Upper lobe of left lung (tissue), 4 donors: ENCODE measurements around the gene ZNF407.

ENCODE experiments used
- POLR2A ChIP-seq, 4 donors: fragments of 450-650 bp; IDR thresholded peaks; one replicate each; pipeline ENCODE4 v1.5.1; 2016 to 2017; ENCODE audit warnings: antibody characterized with exemption in 4 of 4, mild to moderate bottlenecking in 2 of 4
- TF ChIP-seq, protein P1 (sequence below), 6 experiments: fragments of 450-650 bp in 4 of 6; fragments of 200-600 bp in 2 of 6; sonication (generic) in 2 of 6; IDR thresholded peaks; one replicate each; pipeline ENCODE4 v1.5.1; 2016 to 2019; ENCODE audit warnings: antibody characterized with exemption in 6 of 6

DNA sequence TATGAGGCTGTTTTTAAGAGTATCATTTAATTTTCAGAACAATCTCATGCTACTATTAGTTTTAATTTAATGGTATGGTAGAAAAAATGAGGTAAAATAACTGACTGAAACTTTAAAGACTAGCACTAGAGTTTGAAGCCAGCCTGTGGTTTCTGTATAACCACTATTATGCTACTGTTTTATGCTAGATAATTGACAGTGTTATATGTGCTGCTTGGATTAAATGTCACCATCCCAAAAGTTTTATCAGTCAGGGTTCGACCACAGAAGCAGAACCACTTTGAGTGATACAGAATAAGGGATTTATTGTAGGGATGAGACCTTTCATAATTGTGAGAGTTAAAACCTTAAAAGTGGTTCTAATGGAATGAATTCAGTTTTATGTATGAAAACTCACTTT is 339.6 kb downstream of the ZNF407 start:
- TF ChIP-seq, protein P1, sequence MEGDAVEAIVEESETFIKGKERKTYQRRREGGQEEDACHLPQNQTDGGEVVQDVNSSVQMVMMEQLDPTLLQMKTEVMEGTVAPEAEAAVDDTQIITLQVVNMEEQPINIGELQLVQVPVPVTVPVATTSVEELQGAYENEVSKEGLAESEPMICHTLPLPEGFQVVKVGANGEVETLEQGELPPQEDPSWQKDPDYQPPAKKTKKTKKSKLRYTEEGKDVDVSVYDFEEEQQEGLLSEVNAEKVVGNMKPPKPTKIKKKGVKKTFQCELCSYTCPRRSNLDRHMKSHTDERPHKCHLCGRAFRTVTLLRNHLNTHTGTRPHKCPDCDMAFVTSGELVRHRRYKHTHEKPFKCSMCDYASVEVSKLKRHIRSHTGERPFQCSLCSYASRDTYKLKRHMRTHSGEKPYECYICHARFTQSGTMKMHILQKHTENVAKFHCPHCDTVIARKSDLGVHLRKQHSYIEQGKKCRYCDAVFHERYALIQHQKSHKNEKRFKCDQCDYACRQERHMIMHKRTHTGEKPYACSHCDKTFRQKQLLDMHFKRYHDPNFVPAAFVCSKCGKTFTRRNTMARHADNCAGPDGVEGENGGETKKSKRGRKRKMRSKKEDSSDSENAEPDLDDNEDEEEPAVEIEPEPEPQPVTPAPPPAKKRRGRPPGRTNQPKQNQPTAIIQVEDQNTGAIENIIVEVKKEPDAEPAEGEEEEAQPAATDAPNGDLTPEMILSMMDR (IDR thresholded peaks at IDR 0.05): no peak
- TF ChIP-seq POLR2A (IDR thresholded peaks at IDR 0.05): no peak
